ENCODE measurements around the gene TMEM86B. TPM values are rescaled to one million over a fixed set of nuclear protein-coding genes. Genes with fewer than 3 reads are reported as not detected.

Gene TMEM86B
- polyA plus RNA-seq, 1 donor from 2014 or later = 2.3 TPM

GRCh38 chr19:55246462-55247451 is 18.2 kb upstream of the TMEM86B start:
- Histone ChIP-seq H3K79me2 (replicated peaks; ENCODE audit: insufficient read depth, low read length) (peaks cover 19% of the 10 kb centered on the region), H3K27ac (ENCODE audit: low read length) (no peak overlapping the region), H3K36me3 (ENCODE audit: insufficient read depth, low read length) (no peaks in the 10 kb centered on the region)

GRCh38 chr19:55245236-55245904 is 16.8 kb upstream of the TMEM86B start:
- no peaks in the 10 kb centered on the region for H3K9me3 ChIP-seq (ENCODE audit: low read length)
- H3K9me2 ChIP-seq (ENCODE audit: insufficient read depth, low read length) = no peaks in the 10 kb centered on the region
- H3F3A ChIP-seq (ENCODE audit: insufficient read depth, low read length, poor library complexity, severe bottlenecking) = no peaks in the 10 kb centered on the region
- no peak overlapping the region for H2AFZ ChIP-seq (ENCODE audit: low read depth, low read length)
- no peak overlapping the region for H3K4me3 ChIP-seq (ENCODE audit: low read length)
- H4K20me1 ChIP-seq (ENCODE audit: insufficient read depth) = no peaks in the 10 kb centered on the region
- H3K27me3 ChIP-seq (ENCODE audit: insufficient read depth, low read depth, low read length) = no peaks in the 10 kb centered on the region
- H3K79me2 ChIP-seq (replicated peaks; ENCODE audit: insufficient read depth, low read length) = peaks cover 7% of the 10 kb centered on the region
- TF ChIP-seq MXI1 (conservative IDR thresholded peaks at IDR 0.05; ENCODE audit: poor library complexity, severe bottlenecking) = no peak
- TF ChIP-seq TAF1 (IDR thresholded peaks at IDR 0.05; ENCODE audit: low read depth) = no peak
- TF ChIP-seq RAD21 (conservative IDR thresholded peaks at IDR 0.05) = no peak
- TF ChIP-seq REST (IDR thresholded peaks at IDR 0.05; ENCODE audit: borderline replicate concordance) = no peak
- TF ChIP-seq CTCF (IDR thresholded peaks at IDR 0.05; ENCODE audit: poor library complexity, severe bottlenecking) = no peak
- no peak for TF ChIP-seq POLR2AphosphoS5 (IDR thresholded peaks at IDR 0.05)
- TF ChIP-seq SMC3 (conservative IDR thresholded peaks at IDR 0.05; ENCODE audit: poor library complexity) = no peak
- no peak for TF ChIP-seq EZH2 (IDR thresholded peaks at IDR 0.05; ENCODE audit: borderline replicate concordance, insufficient read depth, low read length, poor library complexity, severe bottlenecking)
- no peak for TF ChIP-seq EP300 (conservative IDR thresholded peaks at IDR 0.05; ENCODE audit: poor library complexity, severe bottlenecking)
- no peaks in the 10 kb centered on the region for H3K36me3 ChIP-seq (ENCODE audit: insufficient read depth, low read length)
- no peak overlapping the region for H3K4me2 ChIP-seq (ENCODE audit: low read length)
- H3K9ac ChIP-seq (ENCODE audit: low read length) = no peak overlapping the region
- H3K27ac ChIP-seq (ENCODE audit: low read length) = no peak overlapping the region

More at GRCh38 chr19:55246462-55247451, 18.2 kb upstream of the TMEM86B start:
- H3K9ac ChIP-seq (ENCODE audit: low read length) = no peak overlapping the region
- H2AFZ ChIP-seq (ENCODE audit: low read depth, low read length) = no peak overlapping the region
- no peaks in the 10 kb centered on the region for H3F3A ChIP-seq (ENCODE audit: insufficient read depth, low read length, poor library complexity, severe bottlenecking)
- H3K27me3 ChIP-seq (ENCODE audit: insufficient read depth, low read depth, low read length) = no peaks in the 10 kb centered on the region
- H3K4me2 ChIP-seq (ENCODE audit: low read length) = no peak overlapping the region
- no peak overlapping the region for H3K4me3 ChIP-seq (ENCODE audit: low read length)
- H4K20me1 ChIP-seq (ENCODE audit: insufficient read depth) = no peaks in the 10 kb centered on the region
- H3K9me2 ChIP-seq (ENCODE audit: insufficient read depth, low read length) = no peaks in the 10 kb centered on the region
- H3K9me3 ChIP-seq (ENCODE audit: low read length) = no peaks in the 10 kb centered on the region
- TF ChIP-seq REST (IDR thresholded peaks at IDR 0.05; ENCODE audit: borderline replicate concordance) (no peak), MXI1 (conservative IDR thresholded peaks at IDR 0.05; ENCODE audit: poor library complexity, severe bottlenecking) (no peak), EZH2 (IDR thresholded peaks at IDR 0.05; ENCODE audit: borderline replicate concordance, insufficient read depth, low read length, poor library complexity, severe bottlenecking) (no peak), RAD21 (conservative IDR thresholded peaks at IDR 0.05) (no peak), POLR2AphosphoS5 (IDR thresholded peaks at IDR 0.05) (no peak)

All from neural cell (in vitro differentiated cells).